ENCODE measurements around the gene ACSL4. TPM values are rescaled to one million over a fixed set of nuclear protein-coding genes. Genes with fewer than 3 reads are reported as not detected.

ACSL4 gene
- total RNA-seq, 1 donor from 2014 or later: 34.9 TPM

DNA sequence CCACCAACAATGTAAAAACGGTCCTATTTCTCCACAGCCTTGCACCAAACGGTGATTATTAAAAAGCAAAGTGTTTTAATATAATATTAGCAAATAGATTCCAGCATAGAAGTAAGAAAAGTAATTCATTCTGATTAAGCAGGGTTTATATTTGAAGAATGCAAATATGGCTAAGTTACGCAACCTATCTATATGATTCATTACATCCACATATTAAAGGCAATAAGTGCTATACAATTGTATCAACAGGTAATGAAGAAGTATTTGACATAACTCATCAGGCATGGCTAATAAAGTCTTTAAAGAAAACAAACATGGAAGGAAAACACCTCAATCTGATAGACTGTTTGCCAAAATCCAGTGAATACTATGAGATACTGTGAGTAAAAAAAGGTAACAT is 137.0 kb downstream of the ACSL4 start:
- DNase-seq: no peak

Small RNA genes within 50 kb of the gene (small RNA-seq; reads per million reads assigned to genes)
- gene AL118496.2 (ENCODE audit: low replicate concordance) (not detected), gene RF00019 (ENCODE audit: low replicate concordance) (not detected)

Other genes starting within 250 kb of the ACSL4 start
- 15.2 TPM for gene NXT2, start 196.4 kb downstream of the ACSL4 start, total RNA-seq
- 1.8 TPM for gene KCNE5, start 108.1 kb downstream of the ACSL4 start, total RNA-seq